Hematopoietic multipotent progenitor cell treated with erythropoietin and hydrocortisone succinate and interleukin-3 and kit ligand, for 17 days (in vitro differentiated cells): ENCODE results near the gene STAT4.

Experiments
- DNase-seq: peaks from one replicate; pipeline ENCODE4 v3.0.0-alpha.2; 2015; ENCODE audit warnings: low spot score

Gene STAT4

GRCh38 chr2:191081411-191082155 lies 69.2 kb downstream of the STAT4 start:
- no peak for DNase-seq

DNA sequence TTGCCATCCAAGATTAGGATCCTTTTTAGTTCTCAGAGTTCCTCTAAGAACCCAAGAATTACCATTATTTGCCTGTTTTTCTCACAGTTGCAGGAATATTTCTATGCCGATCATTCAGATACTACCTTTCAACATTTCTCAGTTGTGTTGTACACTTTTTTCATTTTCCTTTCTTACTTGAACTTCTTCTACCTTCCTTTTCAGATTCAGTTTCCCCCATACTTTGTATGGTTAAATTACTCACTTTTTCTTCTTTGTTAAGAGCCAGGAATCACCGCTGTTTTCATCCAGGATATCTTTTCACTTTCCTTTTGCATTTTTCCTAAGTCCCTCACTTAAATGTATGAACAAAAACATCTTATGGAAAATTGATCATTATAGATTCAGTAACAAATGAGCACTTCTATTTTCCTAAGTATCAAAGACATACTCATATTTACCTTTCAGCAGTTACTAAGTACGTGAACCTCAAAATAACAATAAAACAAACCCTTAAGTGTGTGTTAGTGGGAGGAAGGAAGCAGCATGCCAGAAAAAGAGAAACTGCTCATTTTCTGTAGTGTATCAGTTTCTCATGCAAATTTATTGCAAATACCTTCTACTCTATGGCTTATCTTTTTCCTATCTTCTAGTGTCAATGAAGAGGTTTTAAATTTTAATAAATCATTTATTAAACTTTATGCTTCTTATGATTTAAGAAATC lies 72.5 kb downstream of the STAT4 start:
- DNase-seq = no peak

- no peak for DNase-seq
Measured at GRCh38 chr2:191070276-191070675, 80.5 kb downstream of the STAT4 start.

DNA sequence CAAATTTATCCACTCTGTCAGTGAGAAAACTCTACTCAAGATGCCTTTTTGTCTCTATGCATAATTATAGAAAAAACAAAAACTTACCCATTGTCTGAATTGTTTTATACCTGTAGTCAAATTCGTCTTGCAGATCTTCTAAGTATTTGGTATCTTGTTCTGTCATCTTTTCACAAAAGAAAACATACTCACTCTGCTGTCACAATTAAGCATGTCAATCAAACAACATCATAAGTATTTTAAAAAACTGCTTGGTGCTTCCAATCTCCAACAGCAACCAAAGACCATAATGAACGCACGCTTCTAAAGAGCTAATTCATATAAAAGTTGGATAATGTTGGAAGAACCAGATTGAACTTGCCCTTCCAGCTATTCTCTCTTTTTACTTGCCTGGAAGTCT lies 81.2 kb downstream of the STAT4 start:
- no peak for DNase-seq

DNA sequence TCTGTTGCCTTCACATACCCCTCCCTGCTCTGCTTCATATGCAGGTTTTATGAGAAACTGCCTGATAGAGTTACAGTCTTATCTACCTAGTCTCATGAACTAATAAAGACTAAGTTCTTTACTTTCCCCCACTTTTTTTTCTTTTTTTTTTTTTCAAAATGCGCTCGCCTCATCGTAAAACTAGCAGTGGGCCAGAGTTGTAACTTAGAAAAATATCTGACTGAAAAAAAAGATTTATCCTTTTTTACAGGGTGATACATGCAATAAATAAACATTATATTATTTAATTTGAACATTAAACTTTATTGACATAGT lies 83.9 kb downstream of the STAT4 start:
- DNase-seq = no peak

GRCh38 chr2:191066197-191066918 lies 84.4 kb downstream of the STAT4 start:
- DNase-seq = no peak

DNA sequence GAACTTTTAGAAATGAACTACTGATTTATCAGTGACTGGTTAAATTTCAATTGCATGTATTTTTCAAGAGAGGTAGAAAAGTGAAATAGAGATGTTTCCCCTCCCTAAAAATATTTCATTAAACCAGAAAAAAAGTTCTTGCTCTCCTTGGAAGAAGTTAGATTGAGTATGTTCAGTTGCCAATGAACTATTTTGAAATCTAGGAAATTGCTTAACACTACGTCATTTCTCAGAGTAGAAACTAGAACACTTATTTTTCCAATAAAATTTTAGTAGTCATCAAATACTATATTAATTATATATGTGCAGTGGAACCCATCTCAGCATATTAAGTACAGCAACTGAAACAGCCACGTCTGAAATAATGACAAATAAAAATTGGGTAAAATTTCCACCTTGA lies 85.0 kb downstream of the STAT4 start:
- no peak for DNase-seq

- no peak for DNase-seq
Measured at GRCh38 chr2:191064590-191064989, 86.2 kb downstream of the STAT4 start.

- DNase-seq = no peak
Measured at GRCh38 chr2:191063584-191063983, 87.2 kb downstream of the STAT4 start.

DNA sequence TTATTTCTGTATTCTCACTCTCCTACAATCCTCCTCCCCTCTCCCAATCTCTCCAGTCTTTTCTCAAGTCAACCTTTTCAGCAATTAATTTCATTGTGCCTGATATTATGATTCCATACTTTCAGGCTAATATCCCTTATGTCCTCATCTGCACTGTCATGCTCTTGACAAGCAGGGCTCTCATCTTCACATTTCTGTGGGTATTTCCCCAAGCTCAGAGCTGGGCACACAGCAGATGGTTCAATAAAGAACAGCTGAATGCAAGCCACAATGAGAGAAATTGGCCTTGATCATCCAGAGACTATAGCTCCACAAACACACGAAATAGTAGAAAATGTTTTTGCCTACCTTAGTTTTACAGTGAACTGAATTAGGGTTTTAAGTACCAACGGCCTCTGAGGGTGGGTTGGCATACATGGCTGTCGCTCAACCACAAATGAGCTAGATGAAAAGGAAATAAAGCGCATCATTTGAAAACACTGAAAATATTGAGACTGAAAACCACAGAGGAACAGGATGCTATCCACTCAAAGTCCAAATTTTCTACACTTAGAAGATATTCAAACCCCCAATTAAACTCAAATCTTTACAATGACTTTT lies 89.3 kb downstream of the STAT4 start:
- DNase-seq = no peak

- DNase-seq = no peak
Measured at GRCh38 chr2:191059308-191059707, 91.5 kb downstream of the STAT4 start.

DNA sequence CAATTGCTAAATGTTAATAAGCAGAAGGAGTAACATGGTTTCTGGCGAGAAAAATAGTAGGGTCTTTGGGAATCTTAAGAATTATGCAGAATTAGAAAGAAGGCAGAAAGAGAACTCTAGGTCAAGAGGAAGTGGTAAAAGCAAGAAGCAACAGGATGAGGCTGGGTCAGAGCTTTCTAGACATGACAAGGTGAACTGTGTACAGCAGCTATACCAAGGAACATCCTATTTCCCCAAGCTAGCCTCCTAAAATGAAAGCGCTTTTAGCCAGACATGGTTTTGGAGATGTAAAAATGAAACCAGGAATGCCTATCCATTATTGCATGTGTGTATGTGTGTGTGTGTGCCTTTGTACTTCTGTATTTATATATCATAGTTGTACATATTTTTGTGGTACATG lies 94.6 kb downstream of the STAT4 start:
- no peak for DNase-seq

DNA sequence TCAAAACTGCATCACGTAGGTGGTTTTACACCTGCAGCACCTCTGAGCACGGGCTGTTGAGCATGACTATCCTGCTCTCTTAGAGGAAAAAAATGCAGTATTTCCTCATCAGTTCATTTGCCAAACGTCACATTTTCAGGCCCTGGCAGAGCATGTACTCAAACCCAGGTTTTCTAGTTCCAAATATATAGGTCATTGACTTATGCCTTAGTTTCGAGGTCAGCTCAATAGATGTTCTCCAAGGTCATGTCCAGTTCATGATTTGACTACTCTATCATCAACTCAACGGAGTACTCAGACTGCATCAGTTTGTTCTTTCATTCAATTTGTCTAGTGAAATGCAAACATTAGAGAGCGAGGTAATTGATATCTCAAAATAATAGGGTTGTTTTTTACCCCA lies 97.5 kb downstream of the STAT4 start:
- no peak for DNase-seq

GRCh38 chr2:191051825-191052778 lies 98.7 kb downstream of the STAT4 start:
- DNase-seq = peak; percentile 23

DNA sequence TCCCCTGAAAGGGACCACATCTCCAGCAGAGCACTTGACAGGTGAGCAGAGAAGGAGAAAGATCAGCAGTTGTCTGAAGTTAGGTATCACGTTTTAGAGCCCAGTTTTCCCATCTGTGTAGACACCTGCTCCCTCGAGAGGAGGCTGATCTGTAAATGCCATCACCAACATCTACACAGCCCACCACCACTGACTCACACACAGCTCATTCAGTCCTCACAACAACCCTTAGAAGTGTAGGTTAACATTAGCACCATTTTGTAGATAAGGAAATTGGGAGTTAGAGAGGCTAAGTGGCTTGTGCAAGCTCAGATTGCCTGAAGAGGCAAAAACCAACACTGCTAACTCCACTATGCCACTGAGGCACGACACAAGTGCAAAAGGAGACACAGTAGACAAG lies 99.6 kb downstream of the STAT4 start:
- no peak for DNase-seq

GRCh38 chr2:191050640-191050987 lies 100.2 kb downstream of the STAT4 start:
- no peak for DNase-seq

GRCh38 chr2:191049728-191050639 lies 100.8 kb downstream of the STAT4 start:
- DNase-seq = no peak

- DNase-seq = no peak
Measured at GRCh38 chr2:191048073-191048472, 102.7 kb downstream of the STAT4 start.

GRCh38 chr2:191045141-191045540 lies 105.7 kb downstream of the STAT4 start:
- no peak for DNase-seq

- no peak for DNase-seq
Measured at GRCh38 chr2:191043438-191043837, 107.4 kb downstream of the STAT4 start.
